ENCODE data around the gene SH3BGRL3. TPM values are rescaled to one million over a fixed set of nuclear protein-coding genes. Genes with fewer than 3 reads are reported as not detected.

The SH3BGRL3 gene
- total RNA-seq, 1 donor from 2014 or later, result 100 TPM

GRCh38 chr1:26263212-26263611 lies 16.7 kb upstream of the SH3BGRL3 start:
- Mint-ChIP-seq H3K4me3 (no peak overlapping the region), H3K4me1 (no peaks in the 10 kb centered on the region), H3K27me3 (ENCODE audit: low read depth) (no peaks in the 10 kb centered on the region), H3K27ac (ENCODE audit: unreplicated experiment) (no peak overlapping the region), H3K36me3 (ENCODE audit: low read depth) (peaks cover 31% of the 10 kb centered on the region), H3K9me3 (no peaks in the 10 kb centered on the region)
- DNase-seq (ENCODE audit: low read depth, low spot score), result no peak
- TF ChIP-seq CTCF (conservative IDR thresholded peaks at IDR 0.05), result no peak

- H3K4me3 Mint-ChIP-seq, result no peak overlapping the region
- peaks cover 33% of the 10 kb centered on the region for H3K36me3 Mint-ChIP-seq (ENCODE audit: low read depth)
- no peak for TF ChIP-seq CTCF (conservative IDR thresholded peaks at IDR 0.05)
- DNase-seq (ENCODE audit: low read depth, low spot score), result no peak
- H3K4me1 Mint-ChIP-seq, result no peaks in the 10 kb centered on the region
- H3K27ac Mint-ChIP-seq (ENCODE audit: unreplicated experiment), result no peak overlapping the region
- no peaks in the 10 kb centered on the region for H3K27me3 Mint-ChIP-seq (ENCODE audit: low read depth)
- no peaks in the 10 kb centered on the region for H3K9me3 Mint-ChIP-seq
Measured at GRCh38 chr1:26265405-26265804, 14.5 kb upstream of the SH3BGRL3 start.

GRCh38 chr1:26268290-26269197 lies 11.3 kb upstream of the SH3BGRL3 start:
- DNase-seq (ENCODE audit: low read depth, low spot score), result no peak
- Mint-ChIP-seq H3K4me1 (no peaks in the 10 kb centered on the region), H3K9me3 (no peaks in the 10 kb centered on the region), H3K4me3 (no peak overlapping the region), H3K27ac (ENCODE audit: unreplicated experiment) (no peak overlapping the region), H3K27me3 (ENCODE audit: low read depth) (no peaks in the 10 kb centered on the region), H3K36me3 (ENCODE audit: low read depth) (peaks cover 36% of the 10 kb centered on the region)
- TF ChIP-seq CTCF (conservative IDR thresholded peaks at IDR 0.05), result no peak

- no peak for DNase-seq (ENCODE audit: low read depth, low spot score)
- Mint-ChIP-seq H3K27ac (ENCODE audit: unreplicated experiment) (peak overlapping the region; percentile 81), H3K36me3 (ENCODE audit: low read depth) (peaks cover 36% of the 10 kb centered on the region), H3K4me1 (no peaks in the 10 kb centered on the region), H3K27me3 (ENCODE audit: low read depth) (no peaks in the 10 kb centered on the region), H3K9me3 (no peaks in the 10 kb centered on the region), H3K4me3 (no peak overlapping the region)
- TF ChIP-seq CTCF (conservative IDR thresholded peaks at IDR 0.05), result no peak
Measured at GRCh38 chr1:26269198-26269550, 10.7 kb upstream of the SH3BGRL3 start.

- Mint-ChIP-seq H3K9me3 (no peaks in the 10 kb centered on the region), H3K27me3 (ENCODE audit: low read depth) (no peaks in the 10 kb centered on the region), H3K27ac (ENCODE audit: unreplicated experiment) (no peak overlapping the region), H3K4me3 (peak overlapping the region; percentile 11), H3K4me1 (peaks cover 22% of the 10 kb centered on the region), H3K36me3 (ENCODE audit: low read depth) (peaks cover 21% of the 10 kb centered on the region)
- no peak for TF ChIP-seq CTCF (conservative IDR thresholded peaks at IDR 0.05)
- no peak for DNase-seq (ENCODE audit: low read depth, low spot score)
Measured at GRCh38 chr1:26274801-26275425, 5.0 kb upstream of the SH3BGRL3 start.

All from neural crest cell (in vitro differentiated cells).